Coronary artery (tissue), 2 donors: ENCODE results near the gene PCDH9.

Source experiments
- DNase-seq: peaks from one replicate; pipeline ENCODE4 v3.0.0-alpha.2; 2017; ENCODE audit warnings: low spot score
- H3K27ac ChIP-seq, 2 donors: fragments of 200-600 bp; sonication (generic); one replicate each; pipeline ENCODE4 v1.5.1; 2016 to 2019
- H3K4me3 ChIP-seq: fragments of 200-600 bp; sonication (generic); 2 replicates; pipeline ENCODE4 v1.5.1; 2016; ENCODE audit warnings: mild to moderate bottlenecking, moderate library complexity
- CTCF ChIP-seq: fragments of 200-600 bp; sonication (generic); IDR thresholded peaks from one replicate; pipeline ENCODE4 v1.5.1; 2019; ENCODE audit warnings: antibody characterized with exemption

Gene PCDH9

GRCh38 chr13:66556306-66556705 lies 673.8 kb downstream of the PCDH9 start:
- Histone ChIP-seq H3K4me3 (no peak overlapping the region), H3K27ac (no peak overlapping the region)
- TF ChIP-seq CTCF, result no peak
- DNase-seq, result no peak

- TF ChIP-seq CTCF, result no peak
- Histone ChIP-seq H3K4me3 (no peak overlapping the region), H3K27ac (no peak overlapping the region)
- no peak for DNase-seq
Observed at GRCh38 chr13:66553391-66553790, 676.7 kb downstream of the PCDH9 start.

- Histone ChIP-seq H3K4me3 (no peak overlapping the region), H3K27ac (no peak overlapping the region)
- TF ChIP-seq CTCF, result no peak
- DNase-seq, result no peak
Observed at GRCh38 chr13:66551128-66551527, 679.0 kb downstream of the PCDH9 start.

- no peak for DNase-seq
- no peak overlapping the region for H3K27ac ChIP-seq
- no peak overlapping the region for H3K4me3 ChIP-seq
- no peak for TF ChIP-seq CTCF
Observed at GRCh38 chr13:66547685-66548084, 682.5 kb downstream of the PCDH9 start.

GRCh38 chr13:66546534-66547379 lies 683.4 kb downstream of the PCDH9 start:
- DNase-seq, result no peak
- no peak for TF ChIP-seq CTCF
- Histone ChIP-seq H3K4me3 (no peak overlapping the region), H3K27ac (no peak overlapping the region)

GRCh38 chr13:66543780-66544179 lies 686.4 kb downstream of the PCDH9 start:
- no peak for TF ChIP-seq CTCF
- no peak overlapping the region for H3K4me3 ChIP-seq
- DNase-seq, result no peak
- no peak overlapping the region for H3K27ac ChIP-seq

- Histone ChIP-seq H3K27ac (no peak overlapping the region), H3K4me3 (no peak overlapping the region)
- no peak for TF ChIP-seq CTCF
- no peak for DNase-seq
Observed at GRCh38 chr13:66537417-66537816, 692.7 kb downstream of the PCDH9 start.
